Neural progenitor cell (in vitro differentiated cells): Measurements from ENCODE around the gene KCND1.

Source experiments
- CTCF ChIP-seq: fragments of 200-600 bp; sonication (generic); IDR thresholded peaks from 2 replicates; pipeline ENCODE4 v1.5.1; 2017; ENCODE audit warnings: antibody characterized with exemption, mild to moderate bottlenecking
- EZH2 ChIP-seq: fragments of 200-600 bp; sonication (generic); IDR thresholded peaks from 2 replicates; pipeline ENCODE4 v1.6.1; 2017; ENCODE audit warnings: antibody characterized with exemption, mild to moderate bottlenecking, moderate library complexity

- TF ChIP-seq CTCF (no peak), EZH2 (no peak)
These were observed 37.9 kb downstream of the KCND1 start for GRCh38 chrX:48933757-48934156.
